Loucy (cell line): ENCODE results near the gene CCDC28B.

Experiments used
- H2AFZ ChIP-seq: fragments of 200-600 bp; sonication (generic); 2 replicates; pipeline ENCODE4 v1.6.0; 2016; ENCODE audit warnings: antibody characterized with exemption, mild to moderate bottlenecking, low read length, moderate library complexity
- H3F3A ChIP-seq: fragments of 200-600 bp; 2 replicates; pipeline ENCODE4 v1.6.0; 2016; ENCODE audit warnings: antibody characterized with exemption, low read depth, mild to moderate bottlenecking
- H3K27me3 ChIP-seq: fragments of 200-600 bp; sonication (generic); 2 replicates; pipeline ENCODE4 v1.6.1; 2014; ENCODE audit warnings: low read length, mild to moderate bottlenecking; ENCODE audit not compliant: insufficient read depth, poor library complexity, severe bottlenecking
- H3K36me3 ChIP-seq: fragments of 200-600 bp; sonication (generic); 2 replicates; pipeline ENCODE4 v1.6.1; 2016; ENCODE audit warnings: low read length; ENCODE audit not compliant: insufficient read depth
- H3K4me1 ChIP-seq: fragments of 200-600 bp; sonication (generic); 2 replicates; pipeline ENCODE4 v1.5.1; 2014; ENCODE audit warnings: low read length, mild to moderate bottlenecking; ENCODE audit not compliant: insufficient read depth, poor library complexity, severe bottlenecking
- H3K4me2 ChIP-seq: fragments of 200-600 bp; sonication (generic); 2 replicates; pipeline ENCODE4 v1.6.0; 2014; ENCODE audit warnings: antibody characterized with exemption, low read length, low read depth, mild to moderate bottlenecking; ENCODE audit not compliant: poor library complexity, severe bottlenecking
- H3K4me3 ChIP-seq: fragments of 200-600 bp; sonication (generic); 2 replicates; pipeline ENCODE4 v1.5.1; 2014; ENCODE audit warnings: low read length, mild to moderate bottlenecking, mixed read lengths; ENCODE audit not compliant: poor library complexity, severe bottlenecking
- H3K79me2 ChIP-seq: fragments of 200-600 bp; sonication (generic); 2 replicates; pipeline ENCODE4 v1.6.1; 2014; ENCODE audit warnings: low read length; ENCODE audit not compliant: insufficient read depth
- H3K9ac ChIP-seq: fragments of 200-600 bp; sonication (generic); 2 replicates; pipeline ENCODE4 v1.6.0; 2014; ENCODE audit warnings: mild to moderate bottlenecking, low read depth, low read length, moderate library complexity; ENCODE audit not compliant: poor library complexity, severe bottlenecking
- H3K9me2 ChIP-seq: fragments of 200-600 bp; sonication (generic); replicated peaks from 2 replicates; pipeline ENCODE4 v1.6.1; 2016; ENCODE audit warnings: low read depth, low read length, mixed read lengths
- H3K9me3 ChIP-seq: fragments of 200-600 bp; sonication (generic); 2 replicates; pipeline ENCODE4 v1.6.1; 2014; ENCODE audit warnings: mild to moderate bottlenecking, antibody characterized with exemption, low read length, low read depth; ENCODE audit not compliant: insufficient read depth
- H4K20me1 ChIP-seq: fragments of 200-600 bp; sonication (generic); 2 replicates; pipeline ENCODE4 v1.6.0; 2014; ENCODE audit warnings: antibody characterized with exemption, low read length, mild to moderate bottlenecking; ENCODE audit not compliant: insufficient read depth, poor library complexity, severe bottlenecking
- EZH2phosphoT487 ChIP-seq: fragments of 200-600 bp; IDR thresholded peaks from 2 replicates; pipeline ENCODE4 v1.6.1; 2018; ENCODE audit warnings: antibody characterized with exemption, mild to moderate bottlenecking, moderate library complexity, borderline replicate concordance
- TF ChIP-seq, protein P1 (sequence below): fragments of 200-600 bp; sonication (generic); conservative IDR thresholded peaks from 2 replicates; pipeline ENCODE4 v1.5.1; 2014; ENCODE audit warnings: mild to moderate bottlenecking, antibody characterized with exemption, low read length

The CCDC28B gene

DNA sequence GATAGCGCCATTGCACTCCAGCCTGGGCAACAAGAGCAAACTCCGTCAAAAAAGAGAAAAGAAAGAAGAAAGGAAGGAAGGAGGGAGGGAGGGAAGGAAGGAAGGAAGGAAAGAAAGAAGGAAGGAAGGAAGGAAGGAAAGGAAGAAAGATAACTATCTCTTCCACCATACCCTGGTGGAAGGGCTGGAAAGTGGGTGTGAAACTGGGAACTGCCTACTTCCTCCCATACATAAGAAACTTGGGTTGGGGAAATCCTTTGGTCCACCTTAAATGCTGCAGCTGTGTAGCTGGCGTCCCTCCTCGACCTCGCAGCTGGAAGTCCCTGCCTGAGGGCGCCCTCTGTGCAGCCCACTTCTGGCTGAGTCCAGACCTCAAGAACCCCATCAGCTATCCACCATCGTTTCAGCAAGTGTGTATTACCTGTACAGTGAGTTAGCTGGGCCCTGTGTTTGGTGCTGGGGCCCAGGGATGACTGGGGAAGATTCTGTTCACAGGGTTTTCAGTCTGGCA, 42.0 kb downstream of the CCDC28B start:
- H3K4me3 ChIP-seq: no peak overlapping the region
- no peaks in the 10 kb centered on the region for H4K20me1 ChIP-seq
- H3K9me3 ChIP-seq: no peaks in the 10 kb centered on the region
- no peaks in the 10 kb centered on the region for H3K27me3 ChIP-seq
- peaks cover under 1% of the 10 kb centered on the region for H3K4me1 ChIP-seq
- H2AFZ ChIP-seq: no peak overlapping the region
- no peaks in the 10 kb centered on the region for H3K9me2 ChIP-seq
- no peaks in the 10 kb centered on the region for H3K79me2 ChIP-seq
- no peak for TF ChIP-seq EZH2phosphoT487
- TF ChIP-seq, protein P1, sequence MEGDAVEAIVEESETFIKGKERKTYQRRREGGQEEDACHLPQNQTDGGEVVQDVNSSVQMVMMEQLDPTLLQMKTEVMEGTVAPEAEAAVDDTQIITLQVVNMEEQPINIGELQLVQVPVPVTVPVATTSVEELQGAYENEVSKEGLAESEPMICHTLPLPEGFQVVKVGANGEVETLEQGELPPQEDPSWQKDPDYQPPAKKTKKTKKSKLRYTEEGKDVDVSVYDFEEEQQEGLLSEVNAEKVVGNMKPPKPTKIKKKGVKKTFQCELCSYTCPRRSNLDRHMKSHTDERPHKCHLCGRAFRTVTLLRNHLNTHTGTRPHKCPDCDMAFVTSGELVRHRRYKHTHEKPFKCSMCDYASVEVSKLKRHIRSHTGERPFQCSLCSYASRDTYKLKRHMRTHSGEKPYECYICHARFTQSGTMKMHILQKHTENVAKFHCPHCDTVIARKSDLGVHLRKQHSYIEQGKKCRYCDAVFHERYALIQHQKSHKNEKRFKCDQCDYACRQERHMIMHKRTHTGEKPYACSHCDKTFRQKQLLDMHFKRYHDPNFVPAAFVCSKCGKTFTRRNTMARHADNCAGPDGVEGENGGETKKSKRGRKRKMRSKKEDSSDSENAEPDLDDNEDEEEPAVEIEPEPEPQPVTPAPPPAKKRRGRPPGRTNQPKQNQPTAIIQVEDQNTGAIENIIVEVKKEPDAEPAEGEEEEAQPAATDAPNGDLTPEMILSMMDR: no peak
- no peak overlapping the region for H3K9ac ChIP-seq
- H3F3A ChIP-seq: peaks cover 3% of the 10 kb centered on the region; the same call in 1 of the 2 replicates
- no peaks in the 10 kb centered on the region for H3K36me3 ChIP-seq
- H3K4me2 ChIP-seq: no peak overlapping the region

GRCh38 chr1:32246888-32247273, 46.5 kb downstream of the CCDC28B start, which contains the start of gene FAM167B:
FAM167B (plus strand) TSS chr1:32247222; CDS start chr1:32247422, 200 bp downstream.
- peaks cover 40% of the 10 kb centered on the region for H3K4me1 ChIP-seq
- no peak within 1 kb of the TSS for H3K4me3 ChIP-seq
- no peaks in the 10 kb centered on the region for H3K9me3 ChIP-seq
- H3K79me2 ChIP-seq: peaks cover 9% of the 10 kb centered on the region
- H3K36me3 ChIP-seq: no peaks in the 10 kb centered on the region
- peak within 1 kb of the TSS; percentile 95 for H3K9ac ChIP-seq
- H3K27me3 ChIP-seq: no peaks in the 10 kb centered on the region
- peaks cover 6% of the 10 kb centered on the region; the same call in 1 of the 2 replicates for H3F3A ChIP-seq
- no peaks in the 10 kb centered on the region for H3K9me2 ChIP-seq
- H2AFZ ChIP-seq: peak within 1 kb of the TSS; percentile 70; the same call in 1 of the 2 replicates
- TF ChIP-seq, protein P1: no peak
- TF ChIP-seq EZH2phosphoT487: no peak
- no peaks in the 10 kb centered on the region for H4K20me1 ChIP-seq
- H3K4me2 ChIP-seq: peak within 1 kb of the TSS; percentile 99

- Histone ChIP-seq H3F3A (peaks cover 6% of the 10 kb centered on the region; the same call in 1 of the 2 replicates), H3K4me2 (peak overlapping the region; percentile 99), H3K9me2 (no peaks in the 10 kb centered on the region), H4K20me1 (no peaks in the 10 kb centered on the region), H3K9me3 (no peaks in the 10 kb centered on the region), H3K4me1 (peaks cover 46% of the 10 kb centered on the region), H3K79me2 (peaks cover 14% of the 10 kb centered on the region), H3K9ac (peak overlapping the region; percentile 95), H3K4me3 (no peak overlapping the region), H3K36me3 (no peaks in the 10 kb centered on the region), H2AFZ (peak overlapping the region; percentile 70; the same call in 1 of the 2 replicates), H3K27me3 (no peaks in the 10 kb centered on the region)
- TF ChIP-seq EZH2phosphoT487: no peak
- TF ChIP-seq, protein P1: no peak
These were observed 47.1 kb downstream of the CCDC28B start for GRCh38 chr1:32247452-32247851.
